GM18951 (cell line): ENCODE data around the gene CD93.

Source experiments
- POLR2A ChIP-seq: IDR thresholded peaks from 4 replicates; pipeline ENCODE4 v1.6.1; 2011; ENCODE audit warnings: mild to moderate bottlenecking; ENCODE audit not compliant: insufficient read length, insufficient read depth; ENCODE audit errors: extremely low read depth
- in situ Hi-C: fragments of 300-500 bp; cut with MboI; formaldehyde crosslinking; loops from one replicate; pipeline ENCODE4 v1.12.0; 2022; ENCODE audit warnings: low sequenced_read_pairs, mixed read lengths, inconsistent platforms; ENCODE audit not compliant: unreplicated experiment

The CD93 gene

GRCh38 chr20:23114018-23114417, 27.9 kb upstream of the CD93 start:
- TF ChIP-seq POLR2A: no peak
- in situ Hi-C loops: no loop called here

- TF ChIP-seq POLR2A: no peak
- in situ Hi-C loops: no loop called here
Observed at GRCh38 chr20:23112595-23112994, 26.5 kb upstream of the CD93 start.

- TF ChIP-seq POLR2A: no peak
- in situ Hi-C loops: no loop called here
Observed at GRCh38 chr20:23111944-23112342, 25.8 kb upstream of the CD93 start.

- in situ Hi-C loops: no loop called here
- no peak for TF ChIP-seq POLR2A
Observed at GRCh38 chr20:23111307-23111943, 25.3 kb upstream of the CD93 start.

- no peak for TF ChIP-seq POLR2A
- in situ Hi-C loops: no loop called here
Observed at GRCh38 chr20:23108871-23109270, 22.7 kb upstream of the CD93 start.

GRCh38 chr20:23107466-23107865, 21.3 kb upstream of the CD93 start:
- in situ Hi-C loops: no loop called here
- no peak for TF ChIP-seq POLR2A

GRCh38 chr20:23106271-23106851, 20.2 kb upstream of the CD93 start:
- in situ Hi-C loops: no loop called here
- no peak for TF ChIP-seq POLR2A

- in situ Hi-C loops: no loop called here
- TF ChIP-seq POLR2A: no peak
Observed at GRCh38 chr20:23105193-23105592, 19.1 kb upstream of the CD93 start.

GRCh38 chr20:23103284-23104018, 17.3 kb upstream of the CD93 start:
- no peak for TF ChIP-seq POLR2A
- in situ Hi-C loops: no loop called here

GRCh38 chr20:23101696-23102406, 15.7 kb upstream of the CD93 start:
- no peak for TF ChIP-seq POLR2A
- in situ Hi-C loops: no loop called here

GRCh38 chr20:23100720-23101107, 14.6 kb upstream of the CD93 start:
- in situ Hi-C loops: no loop called here

GRCh38 chr20:23099791-23100719, 13.9 kb upstream of the CD93 start:
- in situ Hi-C loops: no loop called here
- no peak for TF ChIP-seq POLR2A

More at GRCh38 chr20:23100720-23101107, 14.6 kb upstream of the CD93 start:
- no peak for TF ChIP-seq POLR2A
